CD4-positive, CD25-positive, alpha-beta regulatory T cell (primary cell): ENCODE measurements around the gene AP3B1. TPM values are rescaled to one million over a fixed set of nuclear protein-coding genes. Genes with fewer than 3 reads are reported as not detected.
A peak's percentile ranks its signal among the peaks of the same experiment; 100 is the strongest.

Experiments used
- ATAC-seq, 2 donors: fragments of 150-1000 bp; cut with Tn5 transposase; one replicate each; pipeline ENCODE4 v1.10.0; 2021; ENCODE audit warnings: low read depth in 2 of 2, moderate number of reproducible peaks in 2 of 2, moderate library complexity in 1 of 2
- DNase-seq, 3 donors: peaks; one replicate each; pipeline versions ENCODE4 v3.0.0 to v3.0.0-alpha.2; 2012 to 2022; ENCODE audit warnings: mixed read lengths in 1 of 3
- H3K27ac ChIP-seq: one replicate; pipeline ENCODE4 v1.7.0; 2013; ENCODE audit warnings: mild to moderate bottlenecking, low read length; ENCODE audit not compliant: insufficient read depth, poor library complexity, severe bottlenecking
- H3K27me3 ChIP-seq: one replicate; pipeline ENCODE4 v1.7.0; 2013; ENCODE audit warnings: low read length; ENCODE audit not compliant: control insufficient read depth, insufficient read depth
- H3K36me3 ChIP-seq: one replicate; pipeline ENCODE4 v1.7.0; 2013; ENCODE audit warnings: mild to moderate bottlenecking, low read length, moderate library complexity; ENCODE audit not compliant: control insufficient read depth, insufficient read depth
- H3K4me1 ChIP-seq: 2 replicates; pipeline ENCODE4 v1.7.0; 2013; ENCODE audit warnings: mild to moderate bottlenecking, low read length; ENCODE audit not compliant: insufficient read depth, control insufficient read depth, poor library complexity, severe bottlenecking
- H3K4me3 ChIP-seq: one replicate; pipeline ENCODE4 v1.7.0; 2013; ENCODE audit warnings: low read depth, mild to moderate bottlenecking, low read length, moderate library complexity
- H3K9me3 ChIP-seq, 2 experiments: 1 replicate in 1 of 2; 2 replicates in 1 of 2; pipeline ENCODE4 v1.7.0; 2013; ENCODE audit warnings: low read length in 2 of 2, mild to moderate bottlenecking in 1 of 2, moderate library complexity in 1 of 2; ENCODE audit not compliant: control insufficient read depth in 2 of 2
- H3K27ac Mint-ChIP-seq, 3 donors: one replicate each; pipeline ENCODE4 v1.8.0; 2020 to 2022; ENCODE audit warnings: mild to moderate bottlenecking in 3 of 3, mixed read lengths in 3 of 3, moderate library complexity in 2 of 3
- H3K27me3 Mint-ChIP-seq: one replicate; pipeline ENCODE4 v1.8.0; 2022; ENCODE audit warnings: mild to moderate bottlenecking, mixed read lengths
- H3K36me3 Mint-ChIP-seq: one replicate; pipeline ENCODE4 v1.8.0; 2020; ENCODE audit warnings: mixed read lengths
- H3K4me1 Mint-ChIP-seq, 4 donors: one replicate each; pipeline ENCODE4 v1.8.0; 2020 to 2022; ENCODE audit warnings: mixed read lengths in 4 of 4, mild to moderate bottlenecking in 1 of 4
- H3K4me3 Mint-ChIP-seq, 4 donors: one replicate each; pipeline ENCODE4 v1.8.0; 2020 to 2022; ENCODE audit warnings: mild to moderate bottlenecking in 4 of 4, mixed read lengths in 4 of 4, moderate library complexity in 3 of 4
- H3K9me3 Mint-ChIP-seq, 7 donors: one replicate each; pipeline ENCODE4 v1.8.0; 2020 to 2022; ENCODE audit warnings: mixed read lengths in 7 of 7, mild to moderate bottlenecking in 3 of 7, moderate library complexity in 2 of 7
- polyA plus RNA-seq, 4 donors: library from polyadenylated mRNA; unstranded; fragments of 300-500 nt; fragmentation: Illumina TruSeq; gene quantifications; one replicate each; pipeline ENCODE4 v1.2.3, GENCODE V29; 2021
- total RNA-seq: library from RNA; stranded (reverse); gene quantifications from one replicate; pipeline ENCODE4 v1.2.3, GENCODE V29; 2022

AP3B1 gene
- total and polyA plus RNA-seq, 5 donors from 2014 or later, result 27.9 to 44.5 (median 32.1) TPM

GRCh38 chr5:78236046-78236445 lies 58.5 kb downstream of the AP3B1 start:
- Histone ChIP-seq H3K9me3 (no peaks in the 10 kb centered on the region), H3K36me3 (peaks cover 10% of the 10 kb centered on the region), H3K27me3 (no peaks in the 10 kb centered on the region), H3K27ac (no peak overlapping the region), H3K4me3 (no peak overlapping the region), H3K4me1 (no peaks in the 10 kb centered on the region)
- H3K4me3 Mint-ChIP-seq, result no peak overlapping the region
- peaks cover 21% of the 10 kb centered on the region for H3K36me3 Mint-ChIP-seq
- H3K27ac Mint-ChIP-seq, result peak overlapping the region in 1 of 3 donors; percentile 2
- no peaks in the 10 kb centered on the region for H3K27me3 Mint-ChIP-seq
- no peaks in the 10 kb centered on the region for H3K9me3 Mint-ChIP-seq
- ATAC-seq (no peak), DNase-seq (no peak)
- peaks cover 16 to 21% (median 20%) of the 10 kb centered on the region in 4 donors for H3K4me1 Mint-ChIP-seq

- no peaks in the 10 kb centered on the region for H3K27me3 ChIP-seq
- H3K4me3 ChIP-seq, result no peak overlapping the region
- Mint-ChIP-seq H3K36me3 (peaks cover 20% of the 10 kb centered on the region), H3K27me3 (no peaks in the 10 kb centered on the region), H3K9me3 (no peaks in the 10 kb centered on the region), H3K4me3 (no peak overlapping the region), H3K27ac (peak overlapping the region in 1 of 3 donors; percentile 70), H3K4me1 (peaks cover 19 to 25% (median 23%) of the 10 kb centered on the region in 4 donors)
- H3K4me1 ChIP-seq, result no peaks in the 10 kb centered on the region
- H3K36me3 ChIP-seq, result peaks cover 10% of the 10 kb centered on the region
- H3K27ac ChIP-seq, result no peak overlapping the region
- ATAC-seq (no peak), DNase-seq (no peak)
- H3K9me3 ChIP-seq, result no peaks in the 10 kb centered on the region
Observed at GRCh38 chr5:78235289-78235688, 59.2 kb downstream of the AP3B1 start.

- no peak for DNase-seq
- H3K9me3 ChIP-seq, result no peaks in the 10 kb centered on the region
- no peak overlapping the region for H3K27ac Mint-ChIP-seq
- H3K4me3 Mint-ChIP-seq, result no peak overlapping the region
- no peaks in the 10 kb centered on the region for H3K9me3 Mint-ChIP-seq
- peaks cover 8% of the 10 kb centered on the region for H3K36me3 ChIP-seq
- no peaks in the 10 kb centered on the region for H3K27me3 ChIP-seq
- no peak for ATAC-seq
- H3K27ac ChIP-seq, result no peak overlapping the region
- H3K4me3 ChIP-seq, result no peak overlapping the region
- no peaks in the 10 kb centered on the region for H3K27me3 Mint-ChIP-seq
- H3K4me1 Mint-ChIP-seq, result peaks cover 16 to 27% (median 25%) of the 10 kb centered on the region in 4 donors
- no peaks in the 10 kb centered on the region for H3K4me1 ChIP-seq
- H3K36me3 Mint-ChIP-seq, result peaks cover 17% of the 10 kb centered on the region
Observed at GRCh38 chr5:78234804-78235203, 59.7 kb downstream of the AP3B1 start.

- H3K27ac ChIP-seq, result no peak overlapping the region
- H3K4me3 ChIP-seq, result no peak overlapping the region
- H3K27me3 ChIP-seq, result no peaks in the 10 kb centered on the region
- peaks cover 16% of the 10 kb centered on the region for H3K36me3 Mint-ChIP-seq
- ATAC-seq (no peak), DNase-seq (no peak)
- peaks cover 3% of the 10 kb centered on the region for H3K36me3 ChIP-seq
- H3K4me3 Mint-ChIP-seq, result no peak overlapping the region
- no peaks in the 10 kb centered on the region for H3K9me3 Mint-ChIP-seq
- no peaks in the 10 kb centered on the region for H3K4me1 ChIP-seq
- peaks cover 14 to 24% (median 21%) of the 10 kb centered on the region in 4 donors for H3K4me1 Mint-ChIP-seq
- H3K9me3 ChIP-seq, result no peaks in the 10 kb centered on the region
- no peaks in the 10 kb centered on the region for H3K27me3 Mint-ChIP-seq
- H3K27ac Mint-ChIP-seq, result no peak overlapping the region
Observed at GRCh38 chr5:78232163-78232562, 62.3 kb downstream of the AP3B1 start.

GRCh38 chr5:78224358-78224757 lies 70.1 kb downstream of the AP3B1 start:
- peaks cover 0 to 5% (median 0%) of the 10 kb centered on the region in 7 donors for H3K9me3 Mint-ChIP-seq
- DNase-seq (no peak), ATAC-seq (no peak)
- Histone ChIP-seq H3K9me3 (no peaks in the 10 kb centered on the region), H3K27ac (no peak overlapping the region), H3K36me3 (peaks cover 28% of the 10 kb centered on the region), H3K27me3 (no peaks in the 10 kb centered on the region), H3K4me3 (no peak overlapping the region), H3K4me1 (no peaks in the 10 kb centered on the region)
- no peaks in the 10 kb centered on the region for H3K27me3 Mint-ChIP-seq
- H3K4me3 Mint-ChIP-seq, result no peak overlapping the region
- peaks cover 0 to 23% (median 13%) of the 10 kb centered on the region in 4 donors for H3K4me1 Mint-ChIP-seq
- no peak overlapping the region for H3K27ac Mint-ChIP-seq
- peaks cover 40% of the 10 kb centered on the region for H3K36me3 Mint-ChIP-seq

GRCh38 chr5:78221964-78222451 lies 72.5 kb downstream of the AP3B1 start:
- Histone ChIP-seq H3K9me3 (no peaks in the 10 kb centered on the region), H3K36me3 (peaks cover 25% of the 10 kb centered on the region), H3K27ac (no peak overlapping the region), H3K4me1 (no peaks in the 10 kb centered on the region), H3K4me3 (no peak overlapping the region), H3K27me3 (no peaks in the 10 kb centered on the region)
- Mint-ChIP-seq H3K9me3 (peaks cover 0 to 5% (median 0%) of the 10 kb centered on the region in 7 donors), H3K27ac (no peak overlapping the region), H3K4me1 (peaks cover 0 to 21% (median 12%) of the 10 kb centered on the region in 4 donors), H3K4me3 (no peak overlapping the region), H3K36me3 (peaks cover 40% of the 10 kb centered on the region), H3K27me3 (no peaks in the 10 kb centered on the region)
- ATAC-seq (peak; percentile 68 to 77), DNase-seq (peak in 1 of 3 donors; percentile 5)

GRCh38 chr5:78221467-78221866 lies 73.0 kb downstream of the AP3B1 start:
- H3K27ac ChIP-seq, result no peak overlapping the region
- Mint-ChIP-seq H3K27ac (peak overlapping the region in 1 of 3 donors; percentile 58), H3K4me3 (no peak overlapping the region), H3K27me3 (no peaks in the 10 kb centered on the region), H3K4me1 (peaks cover 0 to 19% (median 8%) of the 10 kb centered on the region in 4 donors), H3K36me3 (peaks cover 39% of the 10 kb centered on the region), H3K9me3 (peaks cover 0 to 5% (median 0%) of the 10 kb centered on the region in 7 donors)
- H3K27me3 ChIP-seq, result no peaks in the 10 kb centered on the region
- H3K4me1 ChIP-seq, result no peaks in the 10 kb centered on the region
- DNase-seq (no peak), ATAC-seq (no peak)
- no peak overlapping the region for H3K4me3 ChIP-seq
- no peaks in the 10 kb centered on the region for H3K9me3 ChIP-seq
- peaks cover 25% of the 10 kb centered on the region for H3K36me3 ChIP-seq

- H3K4me1 ChIP-seq, result no peaks in the 10 kb centered on the region
- Mint-ChIP-seq H3K27me3 (no peaks in the 10 kb centered on the region), H3K9me3 (no peaks in the 10 kb centered on the region), H3K4me1 (peaks cover 0 to 8% (median 2%) of the 10 kb centered on the region in 4 donors), H3K27ac (no peak overlapping the region), H3K36me3 (peaks cover 18% of the 10 kb centered on the region), H3K4me3 (no peak overlapping the region)
- H3K4me3 ChIP-seq, result no peak overlapping the region
- no peak overlapping the region for H3K27ac ChIP-seq
- H3K9me3 ChIP-seq, result no peaks in the 10 kb centered on the region
- ATAC-seq (no peak), DNase-seq (no peak)
- H3K27me3 ChIP-seq, result no peaks in the 10 kb centered on the region
- peaks cover 12% of the 10 kb centered on the region for H3K36me3 ChIP-seq
Observed at GRCh38 chr5:78215972-78216371, 78.5 kb downstream of the AP3B1 start.
